ENCODE results near the gene TBC1D22A. TPM values are rescaled to one million over a fixed set of nuclear protein-coding genes. Genes with fewer than 3 reads are reported as not detected.

TBC1D22A gene
- total RNA-seq, 4 donors from 2014 or later, result 10.8 to 32.2 (median 22.3) TPM

DNA sequence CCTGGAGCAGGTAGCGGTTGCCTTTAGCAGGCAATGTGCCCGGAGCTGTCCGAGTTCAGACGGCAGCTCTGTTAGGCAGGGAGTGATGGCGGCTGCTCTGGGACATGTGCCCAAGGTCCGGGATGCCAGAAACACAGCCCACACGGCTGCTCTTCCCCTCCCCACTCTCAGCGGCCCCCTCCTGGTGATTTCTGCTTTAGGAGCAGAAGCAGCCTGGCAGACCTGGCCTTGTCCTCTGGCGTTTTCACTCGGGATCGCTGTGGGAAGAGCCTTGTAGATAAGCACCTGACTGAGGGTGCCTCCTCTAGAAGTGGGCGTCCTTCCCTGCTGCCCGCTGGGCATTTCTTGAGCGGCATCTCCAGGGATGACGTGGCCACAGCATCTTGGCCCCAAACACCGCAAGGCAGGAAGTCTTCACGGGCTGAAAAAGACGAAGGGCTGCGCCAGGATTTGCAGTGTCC is 392.2 kb downstream of the TBC1D22A start:
- TF ChIP-seq, protein P1, sequence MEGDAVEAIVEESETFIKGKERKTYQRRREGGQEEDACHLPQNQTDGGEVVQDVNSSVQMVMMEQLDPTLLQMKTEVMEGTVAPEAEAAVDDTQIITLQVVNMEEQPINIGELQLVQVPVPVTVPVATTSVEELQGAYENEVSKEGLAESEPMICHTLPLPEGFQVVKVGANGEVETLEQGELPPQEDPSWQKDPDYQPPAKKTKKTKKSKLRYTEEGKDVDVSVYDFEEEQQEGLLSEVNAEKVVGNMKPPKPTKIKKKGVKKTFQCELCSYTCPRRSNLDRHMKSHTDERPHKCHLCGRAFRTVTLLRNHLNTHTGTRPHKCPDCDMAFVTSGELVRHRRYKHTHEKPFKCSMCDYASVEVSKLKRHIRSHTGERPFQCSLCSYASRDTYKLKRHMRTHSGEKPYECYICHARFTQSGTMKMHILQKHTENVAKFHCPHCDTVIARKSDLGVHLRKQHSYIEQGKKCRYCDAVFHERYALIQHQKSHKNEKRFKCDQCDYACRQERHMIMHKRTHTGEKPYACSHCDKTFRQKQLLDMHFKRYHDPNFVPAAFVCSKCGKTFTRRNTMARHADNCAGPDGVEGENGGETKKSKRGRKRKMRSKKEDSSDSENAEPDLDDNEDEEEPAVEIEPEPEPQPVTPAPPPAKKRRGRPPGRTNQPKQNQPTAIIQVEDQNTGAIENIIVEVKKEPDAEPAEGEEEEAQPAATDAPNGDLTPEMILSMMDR (IDR thresholded peaks at IDR 0.05; ENCODE audit: low read depth), result no peak

DNA sequence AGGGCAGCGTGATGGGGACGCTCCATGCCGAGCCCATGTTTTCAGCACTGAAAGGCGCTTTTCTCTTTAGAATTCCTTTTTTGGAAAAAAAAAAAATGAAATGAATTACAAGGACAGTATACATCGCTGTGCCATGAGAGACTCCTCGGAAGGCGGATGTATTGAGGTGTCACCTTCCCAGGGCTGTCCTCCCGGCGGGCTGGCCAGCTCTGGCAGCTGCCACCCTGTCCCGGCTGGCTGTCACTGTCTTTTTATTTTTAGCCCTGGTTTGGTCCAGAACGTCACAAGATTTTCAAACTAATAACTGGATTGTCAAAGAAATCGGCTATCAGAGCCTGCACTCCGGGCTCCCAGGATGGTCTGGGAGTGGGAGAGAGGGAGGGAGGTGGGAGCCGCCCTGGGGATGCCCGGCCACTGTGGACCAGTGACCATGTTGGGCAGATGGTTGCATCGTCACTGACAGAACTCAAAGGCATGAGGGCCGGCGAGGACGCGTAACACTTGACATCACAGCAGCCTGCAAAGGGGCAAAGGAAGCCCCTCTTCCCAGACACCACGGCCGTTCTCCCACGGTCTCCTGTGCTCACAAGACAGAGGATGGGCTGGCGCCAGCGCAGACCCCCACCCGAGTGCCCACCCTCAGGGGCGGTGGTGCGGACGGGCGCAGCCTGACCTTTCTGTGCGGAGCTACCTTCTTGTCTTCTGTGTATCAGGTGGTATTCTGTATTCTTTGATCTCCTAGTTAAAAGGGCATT is 392.9 kb downstream of the TBC1D22A start:
- TF ChIP-seq, protein P1 (IDR thresholded peaks at IDR 0.05; ENCODE audit: low read depth), result no peak

DNA sequence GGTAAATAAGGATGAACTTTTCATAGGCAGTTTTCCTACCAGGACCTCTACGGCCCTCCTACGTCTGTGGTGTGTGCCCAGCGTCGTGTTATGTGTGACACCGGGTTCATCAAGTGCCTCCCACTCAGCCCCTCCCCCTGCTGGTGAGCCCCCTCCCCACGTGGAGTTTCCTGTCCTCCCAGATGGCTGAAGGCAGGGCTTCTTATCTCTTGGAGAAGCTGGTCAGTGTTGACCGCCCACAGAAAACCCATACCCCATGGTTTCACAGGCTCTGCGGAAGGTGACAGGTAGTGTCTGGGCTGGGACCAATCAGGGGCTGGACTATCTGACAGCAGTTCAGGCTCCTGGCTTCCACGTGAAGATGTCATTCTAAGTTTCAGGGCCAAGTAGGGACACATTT is 393.5 kb downstream of the TBC1D22A start:
- TF ChIP-seq, protein P1 (IDR thresholded peaks at IDR 0.05; ENCODE audit: low read depth), result no peak

DNA sequence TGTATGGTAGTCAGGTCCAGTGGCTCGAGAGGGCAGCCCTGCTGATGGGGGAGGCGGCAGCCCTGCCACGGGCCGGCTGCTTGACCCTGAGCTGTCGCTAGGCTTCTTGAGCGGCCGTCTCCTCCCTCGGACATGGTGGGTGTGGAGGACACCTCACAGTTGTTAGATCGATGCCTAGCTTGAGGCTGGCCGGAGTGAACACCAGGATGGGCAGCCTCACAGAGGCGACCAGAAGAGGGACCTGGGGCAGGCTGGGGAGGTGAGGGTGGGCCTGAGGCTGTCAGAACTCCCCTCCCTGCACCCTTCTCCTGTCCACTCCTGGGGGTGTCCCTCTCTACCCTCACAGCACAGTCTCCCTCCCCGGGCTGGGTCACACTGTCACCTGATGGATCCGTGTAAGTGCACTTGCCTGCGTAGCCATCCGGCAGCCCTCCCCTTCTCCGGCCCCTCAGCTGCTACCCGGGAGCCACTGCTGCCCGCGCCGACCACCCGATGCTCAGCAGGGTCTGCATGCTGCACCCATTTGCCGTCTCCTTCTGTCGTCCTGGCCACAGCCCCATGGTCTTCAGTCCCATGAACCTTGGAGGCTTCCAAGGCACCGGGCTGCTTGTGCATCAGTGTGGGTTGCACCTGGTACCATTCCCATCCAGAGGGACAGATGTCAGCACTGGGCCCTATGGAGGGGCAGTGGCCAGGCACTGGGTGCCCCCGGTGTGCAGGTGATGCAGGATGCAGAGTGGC is 394.1 kb downstream of the TBC1D22A start:
- TF ChIP-seq, protein P1 (IDR thresholded peaks at IDR 0.05; ENCODE audit: low read depth), result no peak

DNA sequence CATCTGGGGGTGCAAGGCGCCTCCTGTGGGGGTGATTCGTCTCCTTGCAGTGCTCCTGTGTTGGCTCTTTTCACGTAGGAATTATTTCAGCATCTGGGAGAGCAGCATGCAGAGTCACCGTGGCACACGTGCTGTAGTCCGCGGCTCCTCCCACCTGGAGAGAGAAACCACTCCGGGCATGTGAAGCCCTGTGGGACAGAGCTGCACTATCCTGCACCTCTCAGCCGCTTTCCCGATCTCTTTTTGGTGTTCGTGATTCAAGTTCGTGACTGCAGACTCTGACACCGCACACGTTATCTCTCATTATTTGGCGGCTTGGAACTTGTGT is 394.6 kb downstream of the TBC1D22A start:
- TF ChIP-seq, protein P1 (IDR thresholded peaks at IDR 0.05; ENCODE audit: low read depth), result no peak

DNA sequence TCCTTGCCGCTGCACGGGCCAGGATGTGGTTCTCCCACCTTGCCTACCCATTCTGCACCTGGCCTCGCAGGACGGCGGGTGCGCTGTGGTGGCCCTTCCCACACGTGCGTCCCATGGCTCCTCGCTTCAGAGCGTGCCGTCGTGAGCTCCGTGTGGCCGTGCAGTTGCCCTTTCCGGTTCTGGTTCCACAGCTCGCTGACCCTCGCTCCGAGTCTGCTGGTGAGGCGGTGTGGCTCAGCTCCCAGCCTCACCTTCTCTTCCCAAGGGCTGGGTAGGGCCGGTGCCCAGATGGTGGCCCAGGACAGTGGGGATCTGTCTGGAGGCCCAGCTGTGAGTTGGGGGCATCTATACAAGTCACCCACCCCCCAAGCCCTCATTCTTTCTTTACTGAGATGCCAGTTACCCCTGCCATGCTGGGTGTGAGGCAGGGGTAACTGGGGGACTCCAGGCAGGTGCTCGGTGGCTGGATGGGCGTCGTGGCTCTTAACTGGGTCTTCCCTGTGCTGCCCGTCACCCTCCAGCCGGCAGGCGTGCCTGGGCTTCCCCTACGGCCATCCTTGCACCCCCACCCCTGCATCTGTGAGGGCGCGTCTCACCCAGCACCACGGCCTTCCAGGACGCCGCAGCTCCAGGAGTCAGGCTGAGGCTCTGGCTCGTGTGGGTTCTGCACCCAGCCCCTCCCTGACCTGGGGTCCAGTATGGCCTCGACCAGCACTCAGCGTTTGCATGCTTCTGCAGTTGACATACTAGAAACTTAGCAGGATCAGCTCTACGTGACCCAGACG is 395.2 kb downstream of the TBC1D22A start:
- TF ChIP-seq, protein P1 (IDR thresholded peaks at IDR 0.05; ENCODE audit: low read depth), result no peak

DNA sequence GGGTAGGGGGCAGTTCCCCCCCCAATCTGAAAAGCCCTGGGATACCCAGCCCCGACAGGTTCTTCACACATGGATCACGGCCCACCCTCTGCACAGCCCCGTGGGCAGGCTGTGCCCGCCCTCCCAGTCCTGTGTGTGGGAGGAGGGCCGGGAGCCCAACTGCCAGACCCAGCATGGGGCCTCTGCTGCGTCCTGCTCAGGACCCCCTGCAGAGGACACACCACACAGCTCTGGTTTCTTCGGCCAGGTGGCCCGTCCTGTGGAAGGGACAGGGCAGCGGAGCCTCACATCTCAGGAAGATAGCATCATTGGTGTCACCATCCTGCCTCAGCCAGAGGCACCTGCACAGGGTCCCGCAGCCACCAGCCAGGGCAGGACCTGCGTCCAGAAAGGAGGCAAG is 396.0 kb downstream of the TBC1D22A start:
- TF ChIP-seq, protein P1 (IDR thresholded peaks at IDR 0.05; ENCODE audit: low read depth), result no peak
